H1 (cell line): ENCODE results near the gene LCN15. TPM values are rescaled to one million over a fixed set of nuclear protein-coding genes. Genes with fewer than 3 reads are reported as not detected.

Experiments used
- CTCF ChIA-PET: fragments of 300-600 bp; sonication (Branson Sonifier 250); formaldehyde crosslinking; loops from one replicate; lab custom pipeline; 2021; ENCODE audit not compliant: partially characterized antibody; lab: Charles Lee
- POLR2A ChIA-PET: fragments of 300-600 bp; sonication (Branson Sonifier 250); formaldehyde crosslinking; loops from one replicate; lab custom pipeline; 2021; ENCODE audit warnings: inconsistent platforms; ENCODE audit not compliant: partially characterized antibody; lab: Charles Lee
- DNase-seq, 2 experiments: peaks; one replicate each; pipeline versions ENCODE4 v3.0.0 to v3.0.0-alpha.2; 2010 to 2022; ENCODE audit warnings: low spot score in 2 of 2, low read depth in 1 of 2, mixed read lengths in 1 of 2
- FAIRE-seq: peaks from 2 replicates; lab custom pipeline; 2011; peaks lifted over from hg19 to GRCh38; lab: Jason Lieb, UNC
- H2AFZ ChIP-seq: 2 replicates; pipeline ENCODE4 v1.8.1; 2012; ENCODE audit warnings: low read length, inconsistent platforms
- H2AK5ac ChIP-seq: 2 replicates; pipeline ENCODE4 v1.6.1; 2013; ENCODE audit warnings: low read depth, low read length
- H2BK120ac ChIP-seq: replicated peaks from 2 replicates; pipeline ENCODE3; 2013; ENCODE audit warnings: low read depth, low read length, inconsistent platforms
- H2BK12ac ChIP-seq: 2 replicates; pipeline ENCODE4 v1.6.1; 2013; ENCODE audit warnings: low read depth, low read length
- H2BK15ac ChIP-seq: 2 replicates; pipeline ENCODE4 v1.6.1; 2013; ENCODE audit warnings: low read length
- H2BK20ac ChIP-seq: 2 replicates; pipeline ENCODE4 v1.6.1; 2013; ENCODE audit warnings: low read length
- H2BK5ac ChIP-seq: 2 replicates; pipeline ENCODE4 v1.6.1; 2013; ENCODE audit warnings: low read depth, low read length
- H3K14ac ChIP-seq: 2 replicates; pipeline ENCODE4 v1.6.1; 2013; ENCODE audit warnings: inconsistent platforms; ENCODE audit not compliant: insufficient read length
- H3K18ac ChIP-seq: 2 replicates; pipeline ENCODE4 v1.6.1; 2013; ENCODE audit warnings: low read length; ENCODE audit errors: extremely low read depth
- H3K23ac ChIP-seq: 2 replicates; pipeline ENCODE4 v1.6.1; 2013; ENCODE audit warnings: inconsistent platforms; ENCODE audit not compliant: insufficient read length
- H3K23me2 ChIP-seq: 2 replicates; pipeline ENCODE4 v1.6.1; 2013; ENCODE audit warnings: low read depth, low read length
- H3K27ac ChIP-seq: 2 replicates; pipeline ENCODE4 v1.6.1; 2011; ENCODE audit warnings: low read depth, low read length, inconsistent platforms
- H3K27me3 ChIP-seq, 4 experiments: replicated peaks in 1 of 4; 1 replicate in 1 of 4; 2 replicates in 3 of 4; pipeline versions ENCODE4 v1.6.1 to v1.8.1; 2011 to 2013; ENCODE audit warnings: low read length in 3 of 4, mild to moderate bottlenecking in 3 of 4, inconsistent platforms in 2 of 4, mixed read lengths in 2 of 4, moderate library complexity in 1 of 4; ENCODE audit not compliant: control insufficient read depth in 3 of 4, insufficient read depth in 3 of 4; ENCODE audit errors: extremely low read depth in 1 of 4
- H3K36me3 ChIP-seq, 4 experiments: 2 replicates each; pipeline versions ENCODE4 v1.6.1 to v1.8.1; 2011 to 2013; ENCODE audit warnings: mild to moderate bottlenecking in 4 of 4, low read length in 3 of 4, moderate library complexity in 2 of 4, control low read depth in 1 of 4, inconsistent platforms in 1 of 4; ENCODE audit not compliant: insufficient read depth in 4 of 4, control insufficient read depth in 2 of 4
- H3K4ac ChIP-seq: replicated peaks from 2 replicates; pipeline ENCODE3; 2013; ENCODE audit warnings: low read length, low read depth, mixed read lengths, inconsistent platforms; ENCODE audit not compliant: insufficient read length
- H3K4me1 ChIP-seq, 4 experiments: replicated peaks in 1 of 4; 1 replicate in 1 of 4; 2 replicates in 3 of 4; pipeline versions ENCODE4 v1.6.1 to v1.8.1; 2011 to 2013; ENCODE audit warnings: low read length in 3 of 4, inconsistent platforms in 2 of 4, mixed read lengths in 1 of 4; ENCODE audit not compliant: insufficient read depth in 4 of 4, control insufficient read depth in 3 of 4
- H3K4me2 ChIP-seq, 2 experiments: 2 replicates each; pipeline versions ENCODE4 v1.6.1 to v1.8.1; 2011 to 2013; ENCODE audit warnings: low read depth in 2 of 2, low read length in 2 of 2, control low read depth in 1 of 2, inconsistent platforms in 1 of 2, mild to moderate bottlenecking in 1 of 2; ENCODE audit not compliant: insufficient read depth in 1 of 2
- H3K4me3 ChIP-seq, 4 experiments: fragments of 200-600, 300-600 bp in 1 of 4; sonication (generic), shearing (Covaris generic), sonication (Bioruptor Twin) in 1 of 4; 2 replicates each; pipeline versions ENCODE4 v1.5.1 to v1.8.1; 2011 to 2016; ENCODE audit warnings: low read length in 4 of 4, low read depth in 3 of 4, control low read depth in 2 of 4, inconsistent platforms in 2 of 4, mild to moderate bottlenecking in 2 of 4, mixed read lengths in 1 of 4, moderate library complexity in 1 of 4; ENCODE audit not compliant: insufficient read depth in 2 of 4; ENCODE audit errors: extremely low read depth in 1 of 4
- H3K56ac ChIP-seq: replicated peaks from 2 replicates; pipeline ENCODE3; 2013; ENCODE audit warnings: low read depth, mild to moderate bottlenecking, mixed read lengths, low read length, inconsistent platforms; ENCODE audit not compliant: insufficient read length
- H3K79me1 ChIP-seq: 2 replicates; pipeline ENCODE4 v1.6.1; 2013; ENCODE audit warnings: low read depth, low read length, control low read depth
- H3K79me2 ChIP-seq, 2 experiments: 2 replicates each; pipeline versions ENCODE4 v1.6.1 to v1.8.1; 2012 to 2013; ENCODE audit warnings: low read length in 2 of 2, mild to moderate bottlenecking in 2 of 2, inconsistent platforms in 1 of 2; ENCODE audit not compliant: insufficient read depth in 2 of 2, control insufficient read depth in 1 of 2
- H3K9ac ChIP-seq, 4 experiments: replicated peaks in 1 of 4; 1 replicate in 1 of 4; 2 replicates in 3 of 4; pipeline versions ENCODE4 v1.6.1 to v1.8.1; 2011 to 2013; ENCODE audit warnings: low read depth in 3 of 4, low read length in 3 of 4, control low read depth in 2 of 4, mild to moderate bottlenecking in 2 of 4, moderate library complexity in 2 of 4, inconsistent platforms in 1 of 4; ENCODE audit errors: extremely low read depth in 1 of 4
- H3K9me3 ChIP-seq, 2 experiments: 2 replicates each; pipeline versions ENCODE4 v1.6.1 to v1.8.1; 2012 to 2013; ENCODE audit warnings: mild to moderate bottlenecking in 2 of 2, moderate library complexity in 2 of 2, control low read depth in 1 of 2, inconsistent platforms in 1 of 2, low read depth in 1 of 2, low read length in 1 of 2, mixed read lengths in 1 of 2; ENCODE audit not compliant: insufficient read depth in 2 of 2
- H4K20me1 ChIP-seq, 2 experiments: replicated peaks in 1 of 2; 2 replicates each; pipeline versions ENCODE3 to v1.8.1; 2011 to 2013; ENCODE audit warnings: inconsistent platforms in 2 of 2, low read length in 2 of 2, mild to moderate bottlenecking in 1 of 2; ENCODE audit not compliant: insufficient read depth in 2 of 2, control insufficient read depth in 1 of 2
- H4K5ac ChIP-seq: 2 replicates; pipeline ENCODE4 v1.6.1; 2013; ENCODE audit warnings: low read length, low read depth, mixed read lengths, inconsistent platforms; ENCODE audit not compliant: insufficient read length
- H4K8ac ChIP-seq: 2 replicates; pipeline ENCODE4 v1.8.0; 2013; ENCODE audit warnings: mild to moderate bottlenecking, moderate library complexity, low read length, inconsistent platforms; ENCODE audit not compliant: insufficient read depth; ENCODE audit errors: extremely low read depth
- H4K91ac ChIP-seq: replicated peaks from 2 replicates; pipeline ENCODE3; 2013; ENCODE audit warnings: low read length, mixed read lengths, inconsistent platforms; ENCODE audit not compliant: insufficient read length
- ASH2L ChIP-seq: fragments of 200-600, 300-600 bp; sonication (generic); IDR thresholded peaks from one replicate; pipeline ENCODE4 v1.7.1; 2017; ENCODE audit warnings: low read length
- BACH1 ChIP-seq: IDR thresholded peaks from 2 replicates; pipeline ENCODE4 v1.6.1; 2012; ENCODE audit warnings: low read length, improper control_type of control experiment
- CBX8 ChIP-seq: fragments of 300-800, 300-1000 bp; sonication (generic); IDR thresholded peaks from 2 replicates; pipeline ENCODE4 v1.7.1; 2016; ENCODE audit warnings: low read depth, low read length, borderline replicate concordance
- CHD2 ChIP-seq: IDR thresholded peaks from 2 replicates; pipeline ENCODE4 v1.6.1; 2012; ENCODE audit warnings: low read length, improper control_type of control experiment
- CREB1 ChIP-seq: IDR thresholded peaks from 2 replicates; pipeline ENCODE4 v1.6.1; 2012; ENCODE audit warnings: inconsistent platforms
- E2F6 ChIP-seq: IDR thresholded peaks from 2 replicates; pipeline ENCODE4 v1.6.1; 2012; ENCODE audit warnings: inconsistent platforms
- EGR1 ChIP-seq: IDR thresholded peaks from 2 replicates; pipeline ENCODE4 v1.6.1; 2011; ENCODE audit warnings: low read depth, low read length, borderline replicate concordance
- EZH2 ChIP-seq: fragments of 200-600 bp; sonication (generic); IDR thresholded peaks from 2 replicates; pipeline ENCODE4 v1.7.1; 2012; ENCODE audit warnings: low read depth, mild to moderate bottlenecking, moderate library complexity, low read length, inconsistent platforms; ENCODE audit not compliant: severe bottlenecking
- POLR2AphosphoS5 ChIP-seq: IDR thresholded peaks from 2 replicates; pipeline ENCODE4 v1.6.1; 2011; ENCODE audit warnings: low read depth, low read length
- SAP30 ChIP-seq: fragments of 300-600 bp; sonication (generic); IDR thresholded peaks from 2 replicates; pipeline ENCODE4 v1.7.1; 2012; ENCODE audit warnings: low read length, moderate library complexity, mild to moderate bottlenecking, inconsistent platforms; ENCODE audit not compliant: insufficient read depth, insufficient replicate concordance
- SP1 ChIP-seq: IDR thresholded peaks from 2 replicates; pipeline ENCODE4 v1.6.1; 2011; ENCODE audit warnings: low read depth, low read length
- SUZ12 ChIP-seq: fragments of 200-600 bp; sonication (generic); IDR thresholded peaks from 2 replicates; pipeline ENCODE4 v1.6.1; 2012; ENCODE audit warnings: mild to moderate bottlenecking, inconsistent platforms, low read length, moderate library complexity, mixed read lengths
- TCF12 ChIP-seq: IDR thresholded peaks from 2 replicates; pipeline ENCODE4 v1.6.1; 2011; ENCODE audit warnings: low read depth, mild to moderate bottlenecking, low read length
- WGBS, 2 experiments: shearing (Covaris generic) in 1 of 2; methylation state at CpG; one replicate each; pipeline versions ENCODE4 v1.1.6 to v1.1.7; 2013 to 2015; ENCODE audit warnings: low lambda C conversion rate in 2 of 2, mixed read lengths in 2 of 2, inconsistent platforms in 1 of 2, low coverage in 1 of 2, missing lambda C conversion rate in 1 of 2; ENCODE audit not compliant: insufficient replicate concordance in 2 of 2, insufficient coverage in 1 of 2, insufficient read length in 1 of 2; ENCODE audit errors: extremely low coverage in 1 of 2, missing lambda C conversion rate in 1 of 2; 5-methylcytosine and 5-hydroxymethylcytosine counted together
- polyA plus RNA-seq, 7 experiments: library from polyadenylated mRNA; depleted of rRNA in 3 of 7; stranded (reverse) in 5 of 7; unstranded in 2 of 7; fragments of >200 nt in 5 of 7; fragments of 200-250 nt in 2 of 7; gene quantifications; 1 replicate in 5 of 7; 2 replicates in 1 of 7; 4 replicates in 1 of 7; pipeline versions ENCODE4 v1.2.1 to v1.2.3, GENCODE V29; 2011 to 2013; ENCODE audit warnings: missing spikeins in 2 of 7, mixed read lengths in 2 of 7
- total RNA-seq: library from RNA; stranded (reverse); fragmentation: NEBNext Ultra II Directional; extraction: Animal tissue kit (Norgen Biotek cat#: 25700); gene quantifications from 2 replicates; pipeline ENCODE4 v1.2.1, GENCODE V29; 2021

LCN15 gene
- total and polyA plus RNA-seq, 2 of the 8 experiments (the other 6 are each of a cell fraction or from before 2014, with no cell fraction given): 0.08 to 0.47 TPM

- no peak overlapping the region for H2BK20ac ChIP-seq
- peaks cover 0 to 9% (median 5%) of the 10 kb centered on the region in 4 experiments; a peak in 5 of 7 replicates for H3K27me3 ChIP-seq
- peak overlapping the region in 3 of 4 experiments; percentile 0 to 42 (median 16); a peak in 3 of 7 replicates for H3K9ac ChIP-seq
- peak overlapping the region; percentile 88 to 90 for H3K4me2 ChIP-seq
- H2BK5ac ChIP-seq: no peak overlapping the region
- H3K27ac ChIP-seq: no peak overlapping the region
- H4K5ac ChIP-seq: no peak overlapping the region
- no peak overlapping the region for H2AK5ac ChIP-seq
- H4K91ac ChIP-seq: no peak overlapping the region
- peaks cover 19 to 46% (median 35%) of the 10 kb centered on the region in 4 experiments for H3K36me3 ChIP-seq
- peaks cover 26 to 39% of the 10 kb centered on the region in 2 experiments for H4K20me1 ChIP-seq
- no peak overlapping the region for H3K56ac ChIP-seq
- no peak overlapping the region for H2AFZ ChIP-seq
- 62% methylated on average over 18 of the region's 18 CpGs; no CpG with 5 or more reads in 1 of the 2 experiments for WGBS, 2 experiments
- ChIA-PET POLR2A (interaction anchor here (0.5 to 14.1 kb wide), 23 partner anchors 10 to 705 kb away, joined by 3 to 223 read pairs (median 5); partner anchors contain the start of genes AGPAT2, DIPK1B, LCN10 and LCN6), CTCF (interaction anchor here (0.7 to 6.8 kb wide), 8 partner anchors 10 to 249 kb away, joined by 3 to 62 read pairs (median 3); no protein-coding TSS in a partner anchor)
- no peak overlapping the region for H3K18ac ChIP-seq
- peaks cover 8 to 36% of the 10 kb centered on the region in 2 experiments for H3K79me2 ChIP-seq
- no peak overlapping the region for H2BK15ac ChIP-seq
- H3K79me1 ChIP-seq: peaks cover 12% of the 10 kb centered on the region
- H3K9me3 ChIP-seq: no peaks in the 10 kb centered on the region
- peak overlapping the region; percentile 89 to 98 (median 95) for H3K4me3 ChIP-seq
- H3K23me2 ChIP-seq: peaks cover 13% of the 10 kb centered on the region; the same call in 1 of the 2 replicates
- H3K23ac ChIP-seq: no peak overlapping the region
- no peak overlapping the region for H2BK120ac ChIP-seq
- DNase-seq (no peak), FAIRE-seq (no peak)
- H3K4ac ChIP-seq: no peak overlapping the region
- H3K14ac ChIP-seq: no peak overlapping the region
- no peak overlapping the region for H2BK12ac ChIP-seq
- no peak overlapping the region for H4K8ac ChIP-seq
- H3K4me1 ChIP-seq: peaks cover 3 to 16% (median 5%) of the 10 kb centered on the region in 4 experiments
- TF ChIP-seq SUZ12 (no peak), CBX8 (no peak), E2F6 (no peak), POLR2AphosphoS5 (no peak; the same call in none of the 2 replicates), CREB1 (0 out of 2 replicates have a peak, but pooled peaks have one; percentile 8), EZH2 (no peak), SP1 (no peak), TCF12 (no peak), ASH2L (no peak), BACH1 (no peak), CHD2 (no peak), EGR1 (no peak), SAP30 (peak; percentile 9)
These were observed 37.6 kb downstream of the LCN15 start for GRCh38 chr9:136726631-136727191.
